ENCODE results near the gene UMPS.

- TF ChIP-seq POLR2A (IDR thresholded peaks at IDR 0.05; ENCODE audit: low read length), result no peak
- TF ChIP-seq GATA1 (IDR thresholded peaks at IDR 0.05; ENCODE audit: low read depth, low read length), result no peak
These were observed 37.4 kb downstream of the UMPS start for GRCh38 chr3:124767691-124768090.
